GM21737 (cell line): ENCODE data around the gene CBL.

Source experiments
- ATAC-seq: cut with Tn5 transposase; IDR thresholded peaks from one replicate; pipeline ENCODE4 v1.9.1; 2021; ENCODE audit warnings: mild to moderate bottlenecking, moderate library complexity; ENCODE audit not compliant: unreplicated experiment

The CBL gene

DNA sequence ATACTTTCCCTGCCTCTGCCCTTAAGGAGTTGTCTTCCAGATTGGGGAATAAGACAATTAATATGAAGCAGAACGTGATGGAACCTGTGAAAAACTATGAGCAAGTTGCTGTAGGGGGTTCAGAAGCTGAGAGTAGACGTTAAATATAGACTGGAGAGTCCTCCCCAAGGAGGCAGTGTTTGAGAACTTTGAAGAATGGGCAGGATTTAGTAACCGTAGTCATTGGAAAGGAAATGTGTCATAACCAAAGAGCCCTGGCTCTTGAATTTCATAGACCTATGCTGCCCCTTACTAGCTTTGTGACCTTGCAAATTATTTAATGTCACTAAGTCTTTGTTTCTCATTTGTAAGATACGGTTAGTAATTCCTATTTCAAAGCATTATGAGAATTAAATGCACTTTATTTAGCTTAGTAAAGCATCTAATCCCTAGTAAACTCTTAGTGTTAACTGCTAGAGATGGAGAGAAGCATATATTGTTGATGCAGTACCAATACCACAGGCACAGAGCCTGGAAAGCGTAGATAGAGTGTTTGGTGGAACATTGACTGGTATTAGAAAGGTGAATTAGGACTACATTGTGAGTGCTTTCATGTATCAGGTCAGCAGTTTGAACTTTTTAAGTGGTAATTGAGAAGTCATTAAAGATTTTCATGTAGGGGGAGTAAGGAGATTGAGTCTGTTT is 56.7 kb downstream of the CBL start:
- ATAC-seq, result peak; percentile 37

DNA sequence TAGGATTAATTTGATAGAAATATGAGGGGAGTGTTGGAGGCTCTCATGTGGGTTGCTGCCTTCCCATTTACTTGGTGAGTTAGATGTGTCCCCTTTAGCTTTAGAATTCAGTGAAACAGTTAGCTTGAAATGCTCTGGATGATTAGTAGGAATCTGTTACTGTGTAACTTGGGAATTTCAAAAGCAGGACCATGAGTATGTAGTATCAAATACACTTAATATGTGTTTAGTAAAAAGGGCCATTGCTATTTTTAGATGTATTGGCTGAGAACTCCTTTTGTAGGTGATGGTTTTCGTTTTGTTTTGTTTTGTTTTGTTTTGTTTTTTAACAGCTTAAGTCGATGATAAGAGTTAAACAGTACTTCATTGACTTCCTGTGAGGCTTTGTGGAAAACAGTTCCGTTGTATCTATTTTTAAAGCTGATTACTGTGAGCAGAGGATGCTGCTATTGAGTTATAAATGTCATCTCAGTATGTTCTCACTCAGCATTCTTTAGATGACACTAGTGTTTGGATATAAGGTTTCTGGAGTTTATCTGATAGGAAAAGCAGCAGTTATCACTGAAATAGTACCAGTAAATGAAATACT is 57.3 kb downstream of the CBL start:
- ATAC-seq, result no peak

DNA sequence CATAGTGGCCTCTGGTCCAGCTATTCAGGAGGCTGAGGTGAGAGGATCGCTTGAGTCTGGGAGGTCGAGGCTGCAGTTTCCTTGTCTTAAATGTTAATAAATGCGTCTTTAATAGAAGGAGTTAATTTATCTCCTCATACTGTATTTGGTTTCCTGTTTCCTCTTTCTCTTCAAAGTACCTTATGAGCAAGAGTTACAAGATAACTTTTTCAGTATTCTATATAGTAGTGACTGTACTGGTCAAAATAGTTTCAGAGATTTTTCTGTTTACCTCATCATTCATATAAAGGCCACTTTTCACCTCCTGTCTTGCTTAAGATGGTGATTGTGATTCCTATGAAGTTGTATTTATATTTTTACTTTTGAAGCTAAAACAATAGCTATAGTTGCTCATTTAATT is 59.9 kb downstream of the CBL start:
- ATAC-seq, result no peak

DNA sequence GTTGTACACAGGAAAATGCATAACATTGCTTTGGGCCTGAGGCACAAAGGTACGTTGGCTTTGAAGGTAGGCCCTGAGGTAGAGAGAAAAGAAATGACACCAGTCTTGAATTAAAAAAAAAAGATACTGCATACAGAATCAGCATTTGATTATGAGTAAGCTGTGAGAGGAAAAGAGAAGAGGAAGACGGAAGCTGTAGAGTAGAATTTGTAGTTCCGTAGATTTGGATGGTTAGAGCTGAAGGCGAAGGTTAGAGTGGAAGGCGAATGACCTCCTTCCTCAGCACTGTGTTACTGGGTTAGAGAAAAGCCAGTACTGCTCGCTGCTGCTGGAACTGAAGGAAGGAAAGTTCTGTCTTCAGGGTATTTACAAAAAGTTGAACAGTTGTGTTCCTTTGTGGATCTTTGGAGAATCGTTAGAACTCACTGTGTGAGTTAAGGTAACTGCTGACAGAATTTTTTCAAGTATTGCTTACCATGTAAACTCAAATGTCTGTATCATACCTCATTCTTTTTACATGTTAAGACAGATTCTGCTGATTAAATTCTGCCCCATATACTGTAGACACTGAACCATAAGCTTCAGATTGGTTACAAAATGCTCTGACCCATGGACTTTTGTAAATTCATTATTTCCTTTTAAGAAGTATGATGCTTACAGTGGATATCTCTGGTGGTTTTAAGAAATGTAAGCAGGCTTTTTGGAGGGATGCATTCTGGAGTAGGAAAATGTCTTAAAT is 60.5 kb downstream of the CBL start:
- no peak for ATAC-seq

DNA sequence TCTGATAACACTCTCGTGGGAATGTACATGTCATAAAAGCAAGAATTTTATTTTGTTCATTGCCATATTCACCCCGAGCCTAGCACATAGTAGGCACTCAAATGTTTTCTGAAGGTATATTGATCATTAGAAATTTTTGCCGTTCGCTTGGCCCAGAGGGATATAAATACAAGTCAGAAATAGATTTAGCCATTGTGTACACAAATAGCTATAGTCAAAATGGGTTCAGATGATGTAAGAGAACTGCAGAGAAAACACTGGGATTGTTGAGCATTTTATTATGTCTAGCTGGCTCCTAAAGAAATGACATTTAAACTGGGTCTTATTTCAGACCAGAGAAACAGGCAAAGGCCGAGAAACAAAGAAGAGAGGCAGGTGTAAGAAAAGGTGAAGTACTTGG is 61.5 kb downstream of the CBL start:
- no peak for ATAC-seq

DNA sequence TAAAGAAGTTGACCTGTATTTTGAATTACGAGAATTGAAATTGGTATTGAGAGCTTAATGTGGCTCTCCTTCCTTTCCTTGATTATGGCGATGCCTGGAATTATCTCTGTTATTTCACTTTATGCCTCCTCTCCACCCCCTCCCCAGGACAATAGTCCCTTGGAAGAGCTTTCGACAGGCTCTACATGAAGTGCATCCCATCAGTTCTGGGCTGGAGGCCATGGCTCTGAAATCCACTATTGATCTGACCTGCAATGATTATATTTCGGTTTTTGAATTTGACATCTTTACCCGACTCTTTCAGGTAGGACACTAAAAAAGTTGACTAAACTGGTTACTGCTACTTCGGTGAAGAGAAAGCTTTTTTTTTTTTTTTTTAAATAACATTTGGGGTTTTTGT is 67.6 kb downstream of the CBL start:
- ATAC-seq, result no peak

DNA sequence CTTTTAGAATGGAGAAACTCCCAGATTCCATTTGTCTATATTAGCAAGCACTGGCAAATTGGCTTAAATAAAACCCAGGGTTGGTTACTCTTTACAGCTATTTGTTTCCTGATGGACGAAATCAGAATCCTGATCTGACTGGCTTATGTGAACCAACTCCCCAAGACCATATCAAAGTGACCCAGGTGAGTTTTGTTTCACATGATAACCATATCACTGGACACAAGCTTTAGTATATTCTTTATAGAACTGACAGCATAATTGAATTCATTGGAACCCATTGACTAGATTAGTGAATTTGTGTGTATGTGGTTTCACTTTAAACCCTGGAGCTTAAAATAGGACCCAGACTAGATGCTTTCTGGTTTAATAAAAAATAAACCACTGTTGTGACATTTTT is 71.5 kb downstream of the CBL start:
- no peak for ATAC-seq

DNA sequence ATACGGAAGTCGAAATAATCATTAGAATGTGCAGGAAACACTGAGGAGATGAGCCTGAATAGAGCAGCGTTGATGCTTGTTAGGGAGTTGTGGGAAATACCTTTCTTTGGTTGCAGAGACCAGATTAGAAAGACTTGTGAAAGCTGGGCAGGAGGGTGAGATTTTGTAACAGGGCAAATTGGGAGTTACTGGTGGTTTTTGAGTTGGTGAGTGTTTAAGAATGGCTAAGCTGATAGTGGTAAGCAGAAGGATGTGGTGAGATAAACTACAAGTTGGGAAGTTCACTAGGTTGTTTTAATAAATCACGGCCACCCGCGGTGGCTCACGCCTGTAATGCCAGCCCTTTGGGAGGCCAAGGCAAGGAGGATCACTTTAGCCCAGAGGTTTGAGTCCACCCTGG is 76.4 kb downstream of the CBL start:
- ATAC-seq, result no peak

DNA sequence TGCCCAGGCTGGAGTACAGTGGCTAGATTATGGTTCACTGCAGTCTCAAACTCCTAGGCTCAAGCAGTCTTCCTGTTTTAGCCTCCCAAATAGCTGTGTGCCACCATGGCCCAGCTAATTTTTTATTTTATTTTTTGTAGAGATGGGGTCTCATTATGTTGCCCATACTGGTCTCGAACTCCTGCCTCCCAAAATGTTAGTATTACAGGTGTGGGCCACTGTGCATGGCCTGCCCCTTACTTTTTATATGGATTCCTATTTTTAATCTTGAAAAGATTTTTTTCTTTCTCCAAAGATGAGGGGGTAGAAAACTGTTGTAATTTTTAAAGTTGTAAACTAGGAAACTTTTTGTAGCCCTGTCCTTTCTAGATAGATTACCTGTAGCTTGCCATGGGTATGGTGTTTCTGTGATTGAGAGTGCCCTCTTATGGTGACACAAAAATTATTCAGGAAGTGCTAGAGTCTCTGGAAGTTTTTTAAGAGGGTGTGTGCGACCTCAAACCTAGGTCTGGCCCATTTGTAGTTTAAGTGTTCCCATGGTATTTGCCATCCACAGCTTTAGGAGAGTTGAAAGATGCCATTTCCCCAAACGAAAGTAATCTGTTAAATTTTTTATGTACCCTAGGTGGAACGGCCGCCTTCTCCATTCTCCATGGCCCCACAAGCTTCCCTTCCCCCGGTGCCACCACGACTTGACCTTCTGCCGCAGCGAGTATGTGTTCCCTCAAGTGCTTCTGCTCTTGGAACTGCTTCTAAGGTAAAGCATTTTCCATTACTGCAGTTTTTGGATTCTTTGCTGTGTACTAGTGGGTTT is 78.4 kb downstream of the CBL start:
- ATAC-seq, result no peak

DNA sequence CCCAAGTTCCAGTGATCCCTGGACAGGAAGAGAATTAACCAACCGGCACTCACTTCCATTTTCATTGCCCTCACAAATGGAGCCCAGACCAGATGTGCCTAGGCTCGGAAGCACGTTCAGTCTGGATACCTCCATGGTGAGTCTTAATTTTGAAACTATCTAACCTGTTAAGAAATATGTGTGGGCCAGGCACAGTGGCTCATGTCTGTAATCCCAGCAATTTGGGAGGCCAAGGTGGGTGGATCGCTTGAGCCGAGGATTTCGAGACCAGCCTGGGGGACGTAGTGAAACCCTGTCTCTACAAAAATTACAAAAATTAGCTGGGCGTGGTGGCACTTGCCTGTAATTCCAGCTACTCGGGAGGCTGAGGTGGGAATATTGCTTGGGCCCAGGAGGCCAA is 79.3 kb downstream of the CBL start:
- ATAC-seq, result no peak

DNA sequence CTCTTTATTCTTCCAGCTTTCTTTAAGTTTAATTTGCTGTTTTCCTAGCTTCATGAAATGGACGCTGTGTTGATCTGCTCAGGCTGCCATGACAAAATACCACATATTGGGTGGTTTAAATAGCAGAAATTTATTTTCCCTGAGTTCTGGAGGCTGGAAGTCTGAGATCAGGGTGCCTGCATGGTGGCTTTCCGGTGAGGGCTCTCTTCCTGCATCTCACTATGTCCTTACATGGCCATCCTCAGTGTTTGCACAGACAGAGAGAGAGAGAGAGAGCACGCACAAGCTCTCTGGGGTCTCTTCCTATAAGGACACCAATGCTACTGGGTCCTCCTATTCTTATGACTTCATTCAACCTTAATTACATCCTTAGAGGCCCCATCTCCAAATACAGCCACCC is 82.1 kb downstream of the CBL start:
- ATAC-seq, result no peak

DNA sequence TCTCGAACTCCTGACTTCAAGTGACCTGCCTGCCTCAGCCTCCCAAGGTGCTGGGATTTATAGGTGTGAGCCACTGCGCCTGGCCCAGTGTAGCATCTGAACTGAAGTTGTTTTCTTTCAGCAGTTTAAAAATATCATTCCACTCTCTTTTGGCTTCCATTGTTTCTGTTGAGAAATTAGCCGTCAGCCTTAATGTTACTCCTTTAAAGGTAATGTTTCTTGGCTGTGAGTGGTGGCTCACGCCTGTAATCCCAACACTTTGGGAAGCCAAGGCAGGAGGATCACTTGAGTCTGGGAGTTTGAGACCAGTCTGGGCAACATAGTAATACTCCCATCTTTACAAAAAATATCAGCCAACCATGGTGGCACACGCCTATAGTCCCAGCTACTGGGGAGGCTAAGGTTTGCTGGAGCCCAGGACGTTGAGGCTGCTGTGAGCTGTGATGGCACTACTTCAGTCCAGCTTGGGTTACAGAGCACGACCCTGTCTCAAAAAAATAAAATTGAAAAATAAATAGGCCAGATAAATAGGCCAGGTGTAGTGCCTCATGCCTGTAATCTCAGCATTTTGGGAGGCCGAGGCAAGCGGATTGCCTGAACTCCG is 84.9 kb downstream of the CBL start:
- ATAC-seq, result no peak

DNA sequence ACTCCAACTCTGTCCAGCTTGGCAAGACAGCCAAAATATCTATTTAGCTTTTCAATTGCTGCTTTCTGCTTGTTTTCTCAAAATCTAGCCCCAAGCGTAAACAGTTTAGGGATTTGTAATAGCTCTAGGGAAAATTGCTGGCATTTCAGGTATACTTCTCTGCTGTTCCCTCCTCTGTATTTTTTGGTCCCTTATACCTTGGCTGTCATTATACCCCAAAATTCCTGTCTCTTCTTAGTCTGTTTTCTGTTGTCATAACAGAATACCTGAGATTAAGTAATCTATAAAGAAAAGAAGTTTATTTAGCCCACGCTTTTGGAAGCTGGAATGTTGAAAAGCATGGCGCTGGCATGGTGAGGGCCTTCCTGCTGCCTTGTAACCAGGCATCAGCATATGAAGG is 87.3 kb downstream of the CBL start:
- no peak for ATAC-seq

DNA sequence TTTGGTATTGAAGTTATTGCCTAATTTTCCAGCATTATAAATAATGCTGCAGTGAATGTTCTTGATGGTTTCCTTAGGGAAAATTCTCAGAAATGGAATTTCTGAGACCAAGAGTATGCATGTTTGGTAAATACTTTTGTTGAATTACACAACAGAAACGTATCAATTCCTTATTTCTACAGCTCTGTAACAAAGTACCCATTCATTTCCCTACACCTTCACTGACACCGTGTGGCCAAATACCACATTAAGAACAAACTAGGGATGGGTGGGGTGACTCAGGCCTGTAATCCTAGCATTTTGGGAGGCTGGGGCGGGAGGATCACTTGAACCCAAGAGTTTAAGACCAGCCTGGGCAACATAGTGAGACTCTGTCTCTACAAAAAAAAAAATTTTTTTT is 89.0 kb downstream of the CBL start:
- no peak for ATAC-seq

DNA sequence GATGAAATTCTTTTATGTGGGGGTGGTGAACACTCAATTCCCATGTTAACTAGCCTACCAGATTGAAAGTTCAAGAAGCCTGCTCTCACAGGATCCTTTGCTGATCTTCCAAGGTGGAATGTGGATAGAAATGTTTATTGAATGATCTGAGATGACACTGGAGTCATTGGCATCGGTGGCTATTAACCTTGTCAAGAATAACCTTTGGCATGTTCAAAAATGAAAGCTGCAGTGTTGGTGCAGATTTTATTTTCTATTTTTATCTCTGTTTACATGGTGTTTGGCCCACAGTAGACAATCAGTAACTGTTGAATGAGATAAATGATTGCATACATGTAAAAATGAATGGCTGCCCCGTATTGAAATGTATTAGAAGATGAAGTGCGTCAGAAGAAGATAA is 91.8 kb downstream of the CBL start:
- ATAC-seq, result no peak

DNA sequence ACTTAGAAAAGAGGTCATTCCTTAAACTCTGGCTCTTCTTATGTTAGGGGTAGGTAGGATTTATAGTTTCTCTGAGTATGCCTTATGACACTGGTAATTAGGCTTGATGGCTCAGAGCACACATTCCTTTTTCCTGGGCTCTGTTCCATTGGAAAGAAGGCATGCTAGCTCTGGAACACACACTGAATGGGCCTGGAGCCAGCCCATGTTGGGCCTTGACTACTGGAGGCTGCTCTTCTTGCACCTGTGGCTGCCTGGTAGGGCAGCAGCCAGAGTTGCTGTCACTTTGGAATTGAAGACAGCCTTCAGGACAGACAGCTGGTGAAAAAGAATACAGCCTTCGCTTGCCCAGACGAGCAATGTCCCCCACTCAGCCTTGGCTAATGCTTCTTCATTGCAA is 92.6 kb downstream of the CBL start:
- no peak for ATAC-seq

DNA sequence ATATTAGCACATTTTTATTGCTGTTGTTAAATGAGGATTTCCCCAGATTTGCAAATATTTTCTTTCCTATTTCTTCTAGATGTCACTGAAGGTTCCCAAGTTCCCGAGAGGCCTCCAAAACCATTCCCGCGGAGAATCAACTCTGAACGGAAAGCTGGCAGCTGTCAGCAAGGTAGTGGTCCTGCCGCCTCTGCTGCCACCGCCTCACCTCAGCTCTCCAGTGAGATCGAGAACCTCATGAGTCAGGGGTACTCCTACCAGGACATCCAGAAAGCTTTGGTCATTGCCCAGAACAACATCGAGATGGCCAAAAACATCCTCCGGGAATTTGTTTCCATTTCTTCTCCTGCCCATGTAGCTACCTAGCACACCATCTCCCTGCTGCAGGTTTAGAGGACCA is 93.3 kb downstream of the CBL start:
- no peak for ATAC-seq

DNA sequence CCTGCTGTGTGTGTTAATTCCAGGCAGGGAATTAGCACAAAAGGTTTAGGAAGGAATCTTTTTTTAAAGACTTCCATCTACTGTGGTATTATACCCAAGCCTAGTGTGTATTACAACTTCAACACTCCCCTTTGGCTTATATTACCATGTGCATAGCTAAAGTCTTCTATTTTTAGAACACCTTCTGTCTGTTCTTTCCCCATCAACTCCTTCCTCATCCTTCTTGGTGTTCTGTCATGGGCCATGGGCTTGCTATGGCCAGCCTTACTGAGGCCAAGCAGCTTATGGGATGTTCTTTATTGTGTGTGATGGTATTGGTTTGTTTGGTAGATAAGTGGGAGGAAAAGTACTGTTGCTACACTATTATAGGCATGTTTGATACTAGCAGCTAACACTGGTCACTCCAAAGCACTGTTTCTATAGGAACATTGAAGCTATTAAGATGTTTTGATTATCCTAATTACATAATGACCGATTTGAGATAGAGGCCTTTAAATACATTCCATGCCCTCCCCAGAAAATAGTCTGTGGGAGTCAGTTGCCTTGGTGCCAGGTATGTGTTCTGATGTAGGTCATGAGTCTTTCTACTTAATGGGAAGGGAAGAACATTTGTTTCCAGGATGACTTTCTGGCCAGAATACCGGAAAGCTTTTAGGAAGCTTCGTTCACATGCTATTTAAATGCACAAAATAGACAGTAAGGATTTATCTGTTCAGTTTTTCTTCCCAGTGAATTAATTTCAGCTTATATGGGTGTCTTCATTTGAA is 94.2 kb downstream of the CBL start:
- no peak for ATAC-seq

DNA sequence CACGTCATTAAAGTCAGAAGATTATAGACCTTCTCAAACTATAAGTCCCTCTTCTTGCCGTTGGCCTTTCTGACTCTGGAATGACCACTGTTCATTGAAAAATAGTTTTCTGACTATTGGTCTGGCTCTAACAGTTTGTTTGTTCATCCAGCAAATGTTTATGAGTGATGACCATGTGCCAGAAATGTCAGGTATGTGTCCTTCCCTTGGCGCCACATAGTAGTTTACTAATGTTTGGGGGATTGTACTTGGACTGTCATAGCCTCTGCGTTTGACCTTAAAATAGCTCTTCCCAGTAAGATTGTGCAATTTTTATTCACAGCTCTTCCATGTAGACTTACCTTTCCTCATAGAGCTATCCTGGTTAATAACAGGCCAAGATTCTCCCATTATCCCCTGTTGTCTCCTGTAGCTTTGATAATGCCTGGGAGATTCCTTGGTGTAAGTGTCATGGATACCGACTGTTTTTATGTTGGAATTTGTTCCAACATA is 97.1 kb downstream of the CBL start:
- ATAC-seq, result no peak
